Bronchial epithelial cell (primary cell): ENCODE data around the gene EAPP. TPM values are rescaled to one million over a fixed set of nuclear protein-coding genes. Genes with fewer than 3 reads are reported as not detected.
"Not testable (repeated sequence)": the region's sequence is repeated elsewhere in the genome, so short reads cannot be mapped to it uniquely, and the experiment has no call there.

Experiments used
- DNase-seq: peaks from one replicate; pipeline ENCODE4 v3.0.0-alpha.2; 2010; ENCODE audit warnings: low read depth
- FAIRE-seq: peaks from 2 replicates; lab custom pipeline; 2011; peaks lifted over from hg19 to GRCh38; lab: Jason Lieb, UNC
- H3K27me3 ChIP-seq: 2 replicates; pipeline ENCODE4 v1.5.1; 2011; ENCODE audit warnings: low read length; ENCODE audit not compliant: control insufficient read depth, insufficient read depth
- H3K36me3 ChIP-seq: 2 replicates; pipeline ENCODE4 v1.5.1; 2011; ENCODE audit warnings: low read length; ENCODE audit not compliant: control insufficient read depth, insufficient read depth
- H3K4me3 ChIP-seq: 2 replicates; pipeline ENCODE4 v1.5.1; 2011; ENCODE audit warnings: mild to moderate bottlenecking, low read depth, low read length, control low read depth
- CTCF ChIP-seq: IDR thresholded peaks from 2 replicates; pipeline ENCODE4 v1.5.1; 2011; ENCODE audit warnings: mild to moderate bottlenecking, moderate library complexity, low read length, control low read depth, inconsistent platforms; ENCODE audit not compliant: insufficient read depth, severe bottlenecking
- total RNA-seq: library from RNA; depleted of rRNA; stranded (reverse); fragments of >200 nt; gene quantifications from 2 replicates; pipeline ENCODE4 v1.2.1, GENCODE V29; 2014

Gene EAPP
- total RNA-seq, 1 donor from 2014 or later: 48.4 TPM

- H3K27me3 ChIP-seq: no peaks in the 10 kb centered on the region
- FAIRE-seq (no peak), DNase-seq (no peak)
- no peak for TF ChIP-seq CTCF
- H3K36me3 ChIP-seq: no peaks in the 10 kb centered on the region
- H3K4me3 ChIP-seq: no peak overlapping the region
These were observed 54.8 kb downstream of the EAPP start for GRCh38 chr14:34484726-34485125.

GRCh38 chr14:34482463-34482862 lies 57.0 kb downstream of the EAPP start:
- DNase-seq: no peak
- H3K36me3 ChIP-seq: no peaks in the 10 kb centered on the region
- H3K4me3 ChIP-seq: no peak overlapping the region
- H3K27me3 ChIP-seq: no peaks in the 10 kb centered on the region
- no peak for TF ChIP-seq CTCF
- no peak for FAIRE-seq

- H3K36me3 ChIP-seq: no peaks in the 10 kb centered on the region
- H3K4me3 ChIP-seq: no peak overlapping the region
- no peak for TF ChIP-seq CTCF
- no peak for DNase-seq
- no peaks in the 10 kb centered on the region for H3K27me3 ChIP-seq
- FAIRE-seq: no peak
These were observed 59.8 kb downstream of the EAPP start for GRCh38 chr14:34479694-34480093.

- H3K4me3 ChIP-seq: no peak overlapping the region
- no peaks in the 10 kb centered on the region for H3K27me3 ChIP-seq
- no peaks in the 10 kb centered on the region for H3K36me3 ChIP-seq
- TF ChIP-seq CTCF: no peak
- no peak for DNase-seq
- no peak for FAIRE-seq
These were observed 61.2 kb downstream of the EAPP start for GRCh38 chr14:34478261-34478660.

- DNase-seq, H3K4me3 ChIP-seq, FAIRE-seq, H3K36me3 ChIP-seq, H3K27me3 ChIP-seq: not testable (repeated sequence)
These were observed 63.5 kb downstream of the EAPP start for GRCh38 chr14:34476036-34476435.

GRCh38 chr14:34475163-34475562 lies 64.3 kb downstream of the EAPP start:
- FAIRE-seq (no peak), DNase-seq (no peak)
- no peak for TF ChIP-seq CTCF
- Histone ChIP-seq H3K4me3 (no peak overlapping the region), H3K27me3 (no peaks in the 10 kb centered on the region), H3K36me3 (no peaks in the 10 kb centered on the region)
